Measurements from ENCODE around the gene SLC1A1. TPM values are rescaled to one million over a fixed set of nuclear protein-coding genes. Genes with fewer than 3 reads are reported as not detected.

SLC1A1 gene
- total RNA-seq, 1 donor from 2014 or later: 0.10 TPM

DNA sequence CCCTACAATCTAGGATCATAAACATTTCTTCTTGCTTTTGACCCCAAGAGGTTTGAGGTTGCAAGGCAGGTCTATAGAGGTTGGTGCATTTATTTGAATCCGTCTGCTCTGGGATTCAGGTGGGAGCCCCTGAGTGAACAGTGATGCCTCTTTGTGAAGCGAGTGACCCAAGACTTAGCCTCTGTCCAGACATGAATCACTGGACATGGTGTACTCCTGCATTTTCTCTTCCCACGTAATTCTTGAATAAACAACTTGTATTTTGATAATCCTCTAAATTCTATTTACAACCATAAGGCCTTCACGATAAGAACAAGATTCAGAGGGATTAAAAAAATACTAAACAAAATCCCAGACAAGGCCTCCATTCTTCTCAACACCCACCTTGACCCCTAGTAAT lies 104.3 kb downstream of the SLC1A1 start:
- H3K4me3 Mint-ChIP-seq (ENCODE audit: unreplicated experiment): no peak overlapping the region
- peaks cover 1% of the 10 kb centered on the region for H3K9me3 Mint-ChIP-seq (ENCODE audit: unreplicated experiment)
- TF ChIP-seq, protein P1, sequence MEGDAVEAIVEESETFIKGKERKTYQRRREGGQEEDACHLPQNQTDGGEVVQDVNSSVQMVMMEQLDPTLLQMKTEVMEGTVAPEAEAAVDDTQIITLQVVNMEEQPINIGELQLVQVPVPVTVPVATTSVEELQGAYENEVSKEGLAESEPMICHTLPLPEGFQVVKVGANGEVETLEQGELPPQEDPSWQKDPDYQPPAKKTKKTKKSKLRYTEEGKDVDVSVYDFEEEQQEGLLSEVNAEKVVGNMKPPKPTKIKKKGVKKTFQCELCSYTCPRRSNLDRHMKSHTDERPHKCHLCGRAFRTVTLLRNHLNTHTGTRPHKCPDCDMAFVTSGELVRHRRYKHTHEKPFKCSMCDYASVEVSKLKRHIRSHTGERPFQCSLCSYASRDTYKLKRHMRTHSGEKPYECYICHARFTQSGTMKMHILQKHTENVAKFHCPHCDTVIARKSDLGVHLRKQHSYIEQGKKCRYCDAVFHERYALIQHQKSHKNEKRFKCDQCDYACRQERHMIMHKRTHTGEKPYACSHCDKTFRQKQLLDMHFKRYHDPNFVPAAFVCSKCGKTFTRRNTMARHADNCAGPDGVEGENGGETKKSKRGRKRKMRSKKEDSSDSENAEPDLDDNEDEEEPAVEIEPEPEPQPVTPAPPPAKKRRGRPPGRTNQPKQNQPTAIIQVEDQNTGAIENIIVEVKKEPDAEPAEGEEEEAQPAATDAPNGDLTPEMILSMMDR (IDR thresholded peaks at IDR 0.05; ENCODE audit: partially characterized antibody, unreplicated experiment): no peak
- H3K36me3 Mint-ChIP-seq (ENCODE audit: unreplicated experiment): no peaks in the 10 kb centered on the region
- H3K4me1 Mint-ChIP-seq (ENCODE audit: low read depth, unreplicated experiment): no peaks in the 10 kb centered on the region
- H3K27me3 Mint-ChIP-seq (ENCODE audit: unreplicated experiment): no peaks in the 10 kb centered on the region
- H3K27ac Mint-ChIP-seq (ENCODE audit: unreplicated experiment): no peak overlapping the region
- DNase-seq: no peak

DNA sequence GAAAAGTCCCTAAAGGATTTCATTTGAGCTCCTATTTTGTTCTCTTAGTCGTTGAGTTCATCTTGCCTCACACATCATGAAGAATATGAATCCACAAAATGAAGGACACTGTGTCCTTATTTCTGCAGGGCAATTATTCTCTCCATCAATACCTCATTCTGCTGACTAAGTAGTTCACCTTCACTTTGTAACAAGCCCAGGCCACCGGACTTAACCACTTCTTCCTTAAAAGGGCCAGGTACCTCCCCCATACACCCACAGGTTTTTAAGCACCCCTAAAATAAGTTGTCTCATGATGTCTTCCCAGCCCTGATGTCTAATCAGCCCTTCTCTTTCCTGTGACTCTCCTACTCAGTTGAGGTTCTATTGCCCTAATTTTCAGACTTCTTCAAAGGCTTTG lies 104.7 kb downstream of the SLC1A1 start:
- Mint-ChIP-seq H3K27ac (ENCODE audit: unreplicated experiment) (no peak overlapping the region), H3K27me3 (ENCODE audit: unreplicated experiment) (no peaks in the 10 kb centered on the region), H3K4me3 (ENCODE audit: unreplicated experiment) (no peak overlapping the region), H3K4me1 (ENCODE audit: low read depth, unreplicated experiment) (no peaks in the 10 kb centered on the region), H3K9me3 (ENCODE audit: unreplicated experiment) (peaks cover 1% of the 10 kb centered on the region), H3K36me3 (ENCODE audit: unreplicated experiment) (no peaks in the 10 kb centered on the region)
- DNase-seq: no peak
- TF ChIP-seq, protein P1 (IDR thresholded peaks at IDR 0.05; ENCODE audit: partially characterized antibody, unreplicated experiment): no peak

GRCh38 chr9:4596165-4596922 lies 106.1 kb downstream of the SLC1A1 start:
- H3K27me3 Mint-ChIP-seq (ENCODE audit: unreplicated experiment): no peaks in the 10 kb centered on the region
- no peak overlapping the region for H3K4me3 Mint-ChIP-seq (ENCODE audit: unreplicated experiment)
- no peak overlapping the region for H3K27ac Mint-ChIP-seq (ENCODE audit: unreplicated experiment)
- no peaks in the 10 kb centered on the region for H3K36me3 Mint-ChIP-seq (ENCODE audit: unreplicated experiment)
- DNase-seq: no peak
- TF ChIP-seq, protein P1 (IDR thresholded peaks at IDR 0.05; ENCODE audit: partially characterized antibody, unreplicated experiment): no peak
- peaks cover 3% of the 10 kb centered on the region for H3K9me3 Mint-ChIP-seq (ENCODE audit: unreplicated experiment)
- H3K4me1 Mint-ChIP-seq (ENCODE audit: low read depth, unreplicated experiment): no peaks in the 10 kb centered on the region

GRCh38 chr9:4600368-4600767 lies 110.1 kb downstream of the SLC1A1 start:
- no peak overlapping the region for H3K4me3 Mint-ChIP-seq (ENCODE audit: unreplicated experiment)
- H3K27ac Mint-ChIP-seq (ENCODE audit: unreplicated experiment): no peak overlapping the region
- TF ChIP-seq, protein P1 (IDR thresholded peaks at IDR 0.05; ENCODE audit: partially characterized antibody, unreplicated experiment): no peak
- no peak for DNase-seq
- no peaks in the 10 kb centered on the region for H3K36me3 Mint-ChIP-seq (ENCODE audit: unreplicated experiment)
- H3K27me3 Mint-ChIP-seq (ENCODE audit: unreplicated experiment): no peaks in the 10 kb centered on the region
- peaks cover 2% of the 10 kb centered on the region for H3K9me3 Mint-ChIP-seq (ENCODE audit: unreplicated experiment)
- no peaks in the 10 kb centered on the region for H3K4me1 Mint-ChIP-seq (ENCODE audit: low read depth, unreplicated experiment)

- peaks cover 2% of the 10 kb centered on the region for H3K9me3 Mint-ChIP-seq (ENCODE audit: unreplicated experiment)
- H3K4me1 Mint-ChIP-seq (ENCODE audit: low read depth, unreplicated experiment): no peaks in the 10 kb centered on the region
These were observed 113.6 kb downstream of the SLC1A1 start for GRCh38 chr9:4603830-4604229.

More at GRCh38 chr9:4603830-4604229, 113.6 kb downstream of the SLC1A1 start:
- H3K4me3 Mint-ChIP-seq (ENCODE audit: unreplicated experiment): no peak overlapping the region
- no peak for DNase-seq
- TF ChIP-seq, protein P1 (IDR thresholded peaks at IDR 0.05; ENCODE audit: partially characterized antibody, unreplicated experiment): no peak
- H3K27me3 Mint-ChIP-seq (ENCODE audit: unreplicated experiment): no peaks in the 10 kb centered on the region
- no peaks in the 10 kb centered on the region for H3K36me3 Mint-ChIP-seq (ENCODE audit: unreplicated experiment)
- H3K27ac Mint-ChIP-seq (ENCODE audit: unreplicated experiment): no peak overlapping the region

Measured in glutamatergic neuron (in vitro differentiated cells).